Loucy (cell line): ENCODE results near the gene CYP4F22.

ENCODE experiments used
- H2AFZ ChIP-seq: fragments of 200-600 bp; sonication (generic); 2 replicates; pipeline ENCODE4 v1.6.0; 2016; ENCODE audit warnings: antibody characterized with exemption, mild to moderate bottlenecking, low read length, moderate library complexity
- H3F3A ChIP-seq: fragments of 200-600 bp; 2 replicates; pipeline ENCODE4 v1.6.0; 2016; ENCODE audit warnings: antibody characterized with exemption, low read depth, mild to moderate bottlenecking
- H3K27me3 ChIP-seq: fragments of 200-600 bp; sonication (generic); 2 replicates; pipeline ENCODE4 v1.6.1; 2014; ENCODE audit warnings: low read length, mild to moderate bottlenecking; ENCODE audit not compliant: insufficient read depth, poor library complexity, severe bottlenecking
- H3K36me3 ChIP-seq: fragments of 200-600 bp; sonication (generic); 2 replicates; pipeline ENCODE4 v1.6.1; 2016; ENCODE audit warnings: low read length; ENCODE audit not compliant: insufficient read depth
- H3K4me1 ChIP-seq: fragments of 200-600 bp; sonication (generic); 2 replicates; pipeline ENCODE4 v1.5.1; 2014; ENCODE audit warnings: low read length, mild to moderate bottlenecking; ENCODE audit not compliant: insufficient read depth, poor library complexity, severe bottlenecking
- H3K4me2 ChIP-seq: fragments of 200-600 bp; sonication (generic); 2 replicates; pipeline ENCODE4 v1.6.0; 2014; ENCODE audit warnings: antibody characterized with exemption, low read length, low read depth, mild to moderate bottlenecking; ENCODE audit not compliant: poor library complexity, severe bottlenecking
- H3K4me3 ChIP-seq: fragments of 200-600 bp; sonication (generic); 2 replicates; pipeline ENCODE4 v1.5.1; 2014; ENCODE audit warnings: low read length, mild to moderate bottlenecking, mixed read lengths; ENCODE audit not compliant: poor library complexity, severe bottlenecking
- H3K79me2 ChIP-seq: fragments of 200-600 bp; sonication (generic); 2 replicates; pipeline ENCODE4 v1.6.1; 2014; ENCODE audit warnings: low read length; ENCODE audit not compliant: insufficient read depth
- H3K9ac ChIP-seq: fragments of 200-600 bp; sonication (generic); 2 replicates; pipeline ENCODE4 v1.6.0; 2014; ENCODE audit warnings: mild to moderate bottlenecking, low read depth, low read length, moderate library complexity; ENCODE audit not compliant: poor library complexity, severe bottlenecking
- H3K9me2 ChIP-seq: fragments of 200-600 bp; sonication (generic); replicated peaks from 2 replicates; pipeline ENCODE4 v1.6.1; 2016; ENCODE audit warnings: low read depth, low read length, mixed read lengths
- H3K9me3 ChIP-seq: fragments of 200-600 bp; sonication (generic); 2 replicates; pipeline ENCODE4 v1.6.1; 2014; ENCODE audit warnings: mild to moderate bottlenecking, antibody characterized with exemption, low read length, low read depth; ENCODE audit not compliant: insufficient read depth
- H4K20me1 ChIP-seq: fragments of 200-600 bp; sonication (generic); 2 replicates; pipeline ENCODE4 v1.6.0; 2014; ENCODE audit warnings: antibody characterized with exemption, low read length, mild to moderate bottlenecking; ENCODE audit not compliant: insufficient read depth, poor library complexity, severe bottlenecking
- CTCF ChIP-seq: fragments of 200-600 bp; sonication (generic); conservative IDR thresholded peaks from 2 replicates; pipeline ENCODE4 v1.5.1; 2014; ENCODE audit warnings: mild to moderate bottlenecking, antibody characterized with exemption, low read length
- EZH2phosphoT487 ChIP-seq: fragments of 200-600 bp; IDR thresholded peaks from 2 replicates; pipeline ENCODE4 v1.6.1; 2018; ENCODE audit warnings: antibody characterized with exemption, mild to moderate bottlenecking, moderate library complexity, borderline replicate concordance

Gene CYP4F22

GRCh38 chr19:15488489-15489226 is 19.7 kb upstream of the CYP4F22 start:
- Histone ChIP-seq H3K4me1 (no peaks in the 10 kb centered on the region), H2AFZ (no peak overlapping the region), H3F3A (no peaks in the 10 kb centered on the region), H3K27me3 (no peaks in the 10 kb centered on the region), H3K4me3 (no peak overlapping the region), H4K20me1 (no peaks in the 10 kb centered on the region), H3K9ac (no peak overlapping the region), H3K4me2 (no peak overlapping the region), H3K36me3 (no peaks in the 10 kb centered on the region), H3K79me2 (no peaks in the 10 kb centered on the region), H3K9me2 (no peaks in the 10 kb centered on the region), H3K9me3 (no peaks in the 10 kb centered on the region)
- TF ChIP-seq CTCF (no peak), EZH2phosphoT487 (no peak)

GRCh38 chr19:15495151-15495550 is 13.2 kb upstream of the CYP4F22 start:
- no peaks in the 10 kb centered on the region for H3K9me2 ChIP-seq
- TF ChIP-seq EZH2phosphoT487 (no peak), CTCF (no peak)
- no peak overlapping the region for H3K9ac ChIP-seq

DNA sequence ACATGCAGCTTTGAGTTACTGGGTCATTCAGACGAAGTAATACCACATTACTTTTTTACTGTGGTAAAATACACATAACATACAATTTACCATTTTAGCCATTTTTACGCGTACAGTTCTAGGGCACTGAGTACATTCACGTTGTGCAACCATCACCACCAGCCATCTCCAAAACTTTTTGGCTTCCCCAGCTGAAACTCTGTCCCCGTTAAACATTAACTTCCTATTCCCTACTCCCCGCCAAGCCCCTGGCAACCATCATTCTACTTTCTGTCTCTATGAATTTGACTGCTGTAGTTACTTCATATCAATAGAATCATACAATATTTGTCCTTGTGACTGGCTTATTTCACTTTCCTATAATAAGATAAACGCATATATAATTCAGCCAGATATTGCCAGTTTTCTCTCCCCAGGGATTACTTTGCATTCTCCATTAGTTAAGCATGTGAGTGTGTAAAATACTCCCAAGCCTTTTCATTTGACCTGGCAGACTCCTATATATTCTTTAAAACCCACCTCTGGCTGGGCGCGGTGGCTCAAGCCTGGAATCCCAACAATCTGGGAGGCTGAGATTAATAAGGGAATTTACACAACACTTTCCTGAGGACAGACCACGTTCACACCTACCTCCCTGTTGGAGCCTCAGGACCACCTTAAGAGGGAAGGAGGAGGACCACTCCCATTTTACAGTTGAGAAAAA is 10.0 kb upstream of the CYP4F22 start:
- Histone ChIP-seq H3F3A (no peaks in the 10 kb centered on the region), H3K36me3 (no peaks in the 10 kb centered on the region), H3K4me1 (no peaks in the 10 kb centered on the region), H4K20me1 (no peaks in the 10 kb centered on the region), H3K79me2 (no peaks in the 10 kb centered on the region), H3K9me3 (no peaks in the 10 kb centered on the region), H2AFZ (no peak overlapping the region), H3K4me3 (no peak overlapping the region), H3K4me2 (no peak overlapping the region), H3K27me3 (no peaks in the 10 kb centered on the region), H3K9me2 (no peaks in the 10 kb centered on the region), H3K9ac (no peak overlapping the region)
- no peak for TF ChIP-seq EZH2phosphoT487
- TF ChIP-seq CTCF = no peak

More at GRCh38 chr19:15495151-15495550, 13.2 kb upstream of the CYP4F22 start:
- H3K27me3 ChIP-seq = no peaks in the 10 kb centered on the region
- no peaks in the 10 kb centered on the region for H3K79me2 ChIP-seq
- no peaks in the 10 kb centered on the region for H3K36me3 ChIP-seq
- H3K4me3 ChIP-seq = no peak overlapping the region
- H3F3A ChIP-seq = no peaks in the 10 kb centered on the region
- H3K4me1 ChIP-seq = no peaks in the 10 kb centered on the region
- no peaks in the 10 kb centered on the region for H4K20me1 ChIP-seq
- no peak overlapping the region for H2AFZ ChIP-seq
- no peaks in the 10 kb centered on the region for H3K9me3 ChIP-seq
- H3K4me2 ChIP-seq = no peak overlapping the region
